A549 (cell line): ENCODE measurements around the gene UNKL. TPM values are rescaled to one million over a fixed set of nuclear protein-coding genes. Genes with fewer than 3 reads are reported as not detected.

Experiments
- ATAC-seq, 2 experiments: fragments of 200-7000 bp in 1 of 2; fragments of >200 bp in 1 of 2; cut with Nextera tagmentation in 1 of 2; cut with Tn5 transposase in 1 of 2; 3 replicates each; pipeline versions ENCODE4 v1.8.0 to v1.9.1; 2018 to 2020; ENCODE audit warnings: mild to moderate bottlenecking in 1 of 2, moderate library complexity in 1 of 2
- CTCF ChIA-PET: fragments of 300-600 bp; sonication (Branson Sonifier 250); formaldehyde crosslinking; extraction: SDS; loops from one replicate; lab custom pipeline; 2021; ENCODE audit warnings: antibody characterized with exemption, inconsistent platforms; lab: Yijun Ruan, JAX
- POLR2A ChIA-PET: fragments of 350-600 bp; formaldehyde crosslinking; extraction: SDS; loops from one replicate; lab custom pipeline; 2021; ENCODE audit warnings: antibody characterized with exemption, inconsistent platforms; lab: Yijun Ruan, JAX
- DNase-seq, 2 experiments: peaks; one replicate each; pipeline versions ENCODE4 v3.0.0 to v3.0.0-alpha.2; 2011 to 2016; ENCODE audit warnings: low read depth in 1 of 2, low spot score in 1 of 2
- FAIRE-seq: peaks from 2 replicates; lab custom pipeline; 2011; peaks lifted over from hg19 to GRCh38; lab: Jason Lieb, UNC
- H3K27ac ChIP-seq, 2 experiments: fragments of >200 bp; sonication (Bioruptor Twin); formaldehyde crosslinking; 3 replicates each; pipeline ENCODE4 v1.5.1; 2016 to 2017
- H3K4me1 ChIP-seq: fragments of >200 bp; sonication (Bioruptor Twin); formaldehyde crosslinking; 3 replicates; pipeline ENCODE4 v1.6.1; 2016
- H3K4me2 ChIP-seq: fragments of >200 bp; sonication (Bioruptor Twin); formaldehyde crosslinking; 3 replicates; pipeline ENCODE4 v1.6.1; 2016
- H3K4me3 ChIP-seq: fragments of >200 bp; sonication (Bioruptor Twin); formaldehyde crosslinking; 3 replicates; pipeline ENCODE4 v1.5.1; 2016
- H3K9me3 ChIP-seq: fragments of >200 bp; sonication (Bioruptor Twin); formaldehyde crosslinking; 3 replicates; pipeline ENCODE4 v1.6.1; 2016
- BHLHE40 ChIP-seq: IDR thresholded peaks from 2 replicates; pipeline ENCODE4 v1.6.1; 2012; ENCODE audit warnings: low read depth, low read length, inconsistent platforms
- CEBPB ChIP-seq, 2 experiments: fragments of >200 bp in 1 of 2; sonication (Bioruptor Twin) in 1 of 2; formaldehyde crosslinking in 1 of 2; IDR thresholded peaks; 2 replicates each; pipeline ENCODE4 v1.6.1; 2012 to 2016
- CHD4 ChIP-seq: fragments of 200-600 bp; sonication (generic); IDR thresholded peaks from 2 replicates; pipeline ENCODE4 v1.6.1; 2016; ENCODE audit warnings: antibody characterized with exemption, mild to moderate bottlenecking, borderline replicate concordance
- EHF ChIP-seq: fragments of 250-450 bp; sonication (Bioruptor Pico); IDR thresholded peaks from 2 replicates; pipeline ENCODE4 v1.5.0; 2020; ENCODE audit warnings: mild to moderate bottlenecking
- EP300 ChIP-seq, 2 experiments: fragments of >200 bp; sonication (Bioruptor Twin); formaldehyde crosslinking; IDR thresholded peaks; 2 replicates in 1 of 2; 3 replicates in 1 of 2; pipeline ENCODE4 v1.6.1; 2016 to 2017
- FOXS1 ChIP-seq: fragments of 250-450 bp; sonication (Bioruptor Pico); IDR thresholded peaks from 2 replicates; pipeline ENCODE4 v1.5.0; 2020; ENCODE audit warnings: mild to moderate bottlenecking, moderate library complexity
- GATA3 ChIP-seq: IDR thresholded peaks from 2 replicates; pipeline ENCODE4 v1.6.1; 2012; ENCODE audit warnings: borderline replicate concordance
- HES2 ChIP-seq: fragments of >200 bp; sonication (Bioruptor Twin); formaldehyde crosslinking; IDR thresholded peaks from 2 replicates; pipeline ENCODE4 v1.6.1; 2016
- HOXA7 ChIP-seq: fragments of 250-450 bp; sonication (Bioruptor Pico); IDR thresholded peaks from 2 replicates; pipeline ENCODE4 v1.5.0; 2020; ENCODE audit warnings: mild to moderate bottlenecking, moderate library complexity
- HOXB5 ChIP-seq: fragments of 250-450 bp; sonication (Bioruptor Pico); IDR thresholded peaks from 2 replicates; pipeline ENCODE4 v1.5.0; 2020; ENCODE audit warnings: mild to moderate bottlenecking, moderate library complexity
- JUNB ChIP-seq: fragments of >200 bp; sonication (Bioruptor Twin); formaldehyde crosslinking; IDR thresholded peaks from 2 replicates; pipeline ENCODE4 v1.6.1; 2016
- KDM5A ChIP-seq: fragments of 200-600 bp; sonication (generic); IDR thresholded peaks from 2 replicates; pipeline ENCODE4 v1.6.1; 2016; ENCODE audit warnings: antibody characterized with exemption, mild to moderate bottlenecking
- MAFK ChIP-seq: fragments of 450-650 bp; IDR thresholded peaks from 2 replicates; pipeline ENCODE4 v1.6.1; 2014; ENCODE audit not compliant: partially characterized antibody
- MAZ ChIP-seq: fragments of 150-350 bp; IDR thresholded peaks from 2 replicates; pipeline ENCODE4 v1.6.1; 2014; ENCODE audit warnings: antibody characterized with exemption, low read depth, low read length, borderline replicate concordance
- NR3C1 ChIP-seq: fragments of >200 bp; sonication (Bioruptor Twin); formaldehyde crosslinking; IDR thresholded peaks from 3 replicates; pipeline ENCODE4 v1.6.1; 2017
- PHF8 ChIP-seq: fragments of 200-600 bp; sonication (generic); IDR thresholded peaks from 2 replicates; pipeline ENCODE4 v1.6.1; 2016; ENCODE audit warnings: low read depth, mild to moderate bottlenecking, antibody characterized with exemption, moderate library complexity, borderline replicate concordance
- POLR2A ChIP-seq: IDR thresholded peaks from 2 replicates; pipeline ENCODE4 v1.6.1; 2012; ENCODE audit warnings: mild to moderate bottlenecking, low read length
- POLR2AphosphoS2 ChIP-seq: conservative IDR thresholded peaks from 2 replicates; pipeline ENCODE4 v1.6.1; 2012; ENCODE audit warnings: low read length, improper control_type of control experiment, inconsistent platforms
- RARB ChIP-seq: fragments of 250-450 bp; sonication (Bioruptor Pico); IDR thresholded peaks from 2 replicates; pipeline ENCODE4 v1.8.0; 2021; ENCODE audit warnings: mild to moderate bottlenecking, moderate library complexity
- RCOR1 ChIP-seq: fragments of 150-350 bp; IDR thresholded peaks from 2 replicates; pipeline ENCODE4 v1.6.1; 2014; ENCODE audit warnings: antibody characterized with exemption, low read length, low read depth
- SREBF2 ChIP-seq: fragments of 450-650 bp; IDR thresholded peaks from 2 replicates; pipeline ENCODE4 v1.6.1; 2014; ENCODE audit warnings: mild to moderate bottlenecking, moderate library complexity
- TFCP2L1 ChIP-seq: fragments of 250-450 bp; sonication (Bioruptor Pico); IDR thresholded peaks from 2 replicates; pipeline ENCODE4 v1.5.0; 2021; ENCODE audit warnings: mild to moderate bottlenecking
- TP53 ChIP-seq: fragments of 250-450 bp; sonication (Bioruptor Pico); IDR thresholded peaks from 2 replicates; pipeline ENCODE4 v1.5.0; 2021; ENCODE audit warnings: mild to moderate bottlenecking, moderate library complexity
- USF2 ChIP-seq: fragments of 450-650 bp; IDR thresholded peaks from 2 replicates; pipeline ENCODE4 v1.6.1; 2014; ENCODE audit warnings: antibody characterized with exemption
- ZNF302 ChIP-seq: fragments of 250-450 bp; sonication (Bioruptor Pico); IDR thresholded peaks from 2 replicates; pipeline ENCODE4 v1.9.0; 2021; ENCODE audit warnings: inconsistent platforms, mild to moderate bottlenecking, moderate library complexity
- WGBS: methylation state at CpG from one replicate; pipeline ENCODE4 v1.1.6; 2017; ENCODE audit errors: missing lambda C conversion rate; 5-methylcytosine and 5-hydroxymethylcytosine counted together
- polyA plus RNA-seq, 4 experiments: library from polyadenylated mRNA; depleted of rRNA in 3 of 4; stranded (reverse); fragments of >200 nt; fragmentation: RNase III in 1 of 4; extraction: RNeasy Plus Mini Kit Qiagen cat#74134 plus additional on column Dnase treatment in 1 of 4; gene quantifications; 2 replicates in 3 of 4; 3 replicates in 1 of 4; pipeline ENCODE4 v1.2.3, GENCODE V29; 2011 to 2017
- TF ChIP-seq, protein P1 (sequence below): IDR thresholded peaks from 2 replicates; pipeline ENCODE4 v1.6.1; 2012; ENCODE audit warnings: low read depth, borderline replicate concordance
- TF ChIP-seq, protein P2 (sequence below): IDR thresholded peaks from 2 replicates; pipeline ENCODE4 v1.6.1; 2012
- TF ChIP-seq, protein P3 (sequence below): IDR thresholded peaks from 2 replicates; pipeline ENCODE4 v1.6.1; 2012

The UNKL gene
- polyA plus RNA-seq, 2 of the 4 experiments (the other 2 are of a cell fraction): 20.7 to 37.6 TPM

GRCh38 chr16:1437606-1438005 is 23.1 kb upstream of the UNKL start:
- POLR2A ChIA-PET: no interaction called here
- WGBS: 100% methylated on average over 3 of the region's 22 CpGs
- CTCF ChIA-PET: interaction anchor here (0.5 to 9.2 kb wide), 5 partner anchors 10 to 403 kb away, joined by 3 to 57 read pairs (median 3); no protein-coding TSS in a partner anchor
- Histone ChIP-seq H3K4me2 (no peak overlapping the region), H3K27ac (no peak overlapping the region), H3K4me1 (no peaks in the 10 kb centered on the region), H3K4me3 (no peak overlapping the region), H3K9me3 (no peaks in the 10 kb centered on the region)
- DNase-seq: no peak
- no peak; a peak in 1 of 6 replicates for ATAC-seq
- FAIRE-seq: no peak
- TF ChIP-seq EHF (CRISPR knock-in tag): no peak
- TF ChIP-seq, protein P1, sequence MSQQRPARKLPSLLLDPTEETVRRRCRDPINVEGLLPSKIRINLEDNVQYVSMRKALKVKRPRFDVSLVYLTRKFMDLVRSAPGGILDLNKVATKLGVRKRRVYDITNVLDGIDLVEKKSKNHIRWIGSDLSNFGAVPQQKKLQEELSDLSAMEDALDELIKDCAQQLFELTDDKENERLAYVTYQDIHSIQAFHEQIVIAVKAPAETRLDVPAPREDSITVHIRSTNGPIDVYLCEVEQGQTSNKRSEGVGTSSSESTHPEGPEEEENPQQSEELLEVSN: no peak
- no peak for TF ChIP-seq RCOR1
- TF ChIP-seq POLR2A: no peak
- no peak for TF ChIP-seq MAZ
- TF ChIP-seq GATA3: no peak
- no peak for TF ChIP-seq HOXA7
- no peak for TF ChIP-seq MAFK
- TF ChIP-seq, protein P2, sequence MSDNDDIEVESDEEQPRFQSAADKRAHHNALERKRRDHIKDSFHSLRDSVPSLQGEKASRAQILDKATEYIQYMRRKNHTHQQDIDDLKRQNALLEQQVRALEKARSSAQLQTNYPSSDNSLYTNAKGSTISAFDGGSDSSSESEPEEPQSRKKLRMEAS: no peak
- TF ChIP-seq POLR2AphosphoS2: no peak
- no peak for TF ChIP-seq JUNB
- TF ChIP-seq ZNF302 (CRISPR knock-in tag): no peak
- TF ChIP-seq PHF8: no peak
- no peak for TF ChIP-seq EP300 (IDR thresholded peaks at IDR 0.05)
- TF ChIP-seq RARB: no peak
- no peak for TF ChIP-seq TFCP2L1

- DNase-seq (no peak), FAIRE-seq (no peak), ATAC-seq (no peak)
- TF ChIP-seq MAZ (no peak), CEBPB (IDR thresholded peaks at IDR 0.05) (no peak), POLR2AphosphoS2 (no peak), SREBF2 (no peak), HOXB5 (CRISPR knock-in tag) (no peak), ZNF302 (CRISPR knock-in tag) (no peak), KDM5A (no peak), HES2 (no peak), JUNB (no peak), FOXS1 (no peak), TFCP2L1 (no peak), NR3C1 (no peak), USF2 (no peak), CHD4 (no peak), TP53 (CRISPR knock-in tag) (no peak), GATA3 (no peak), BHLHE40 (no peak)
- TF ChIP-seq, protein P3, sequence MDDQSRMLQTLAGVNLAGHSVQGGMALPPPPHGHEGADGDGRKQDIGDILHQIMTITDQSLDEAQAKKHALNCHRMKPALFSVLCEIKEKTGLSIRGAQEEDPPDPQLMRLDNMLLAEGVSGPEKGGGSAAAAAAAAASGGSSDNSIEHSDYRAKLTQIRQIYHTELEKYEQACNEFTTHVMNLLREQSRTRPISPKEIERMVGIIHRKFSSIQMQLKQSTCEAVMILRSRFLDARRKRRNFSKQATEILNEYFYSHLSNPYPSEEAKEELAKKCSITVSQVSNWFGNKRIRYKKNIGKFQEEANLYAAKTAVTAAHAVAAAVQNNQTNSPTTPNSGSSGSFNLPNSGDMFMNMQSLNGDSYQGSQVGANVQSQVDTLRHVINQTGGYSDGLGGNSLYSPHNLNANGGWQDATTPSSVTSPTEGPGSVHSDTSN: no peak
- TF ChIP-seq, protein P2: no peak
- Histone ChIP-seq H3K27ac (no peak overlapping the region), H3K4me1 (no peaks in the 10 kb centered on the region), H3K4me2 (no peak overlapping the region), H3K9me3 (no peaks in the 10 kb centered on the region), H3K4me3 (no peak overlapping the region)
- WGBS: 90% methylated on average over 39 of the region's 47 CpGs
- CTCF ChIA-PET: interaction anchor here (0.6 to 9.2 kb wide), 3 partner anchors 10 to 362 kb away, joined by 3 to 57 read pairs (median 3); no protein-coding TSS in a partner anchor
- POLR2A ChIA-PET: no interaction called here
Measured at GRCh38 chr16:1436731-1437355, 22.3 kb upstream of the UNKL start.
